ENCODE results near the gene TRMT61A. TPM values are rescaled to one million over a fixed set of nuclear protein-coding genes. Genes with fewer than 3 reads are reported as not detected.

TRMT61A gene
- total RNA-seq, 4 donors from 2014 or later: 14.9 to 24.4 (median 21.3) TPM

- peaks cover 8 to 9% of the 10 kb centered on the region in 2 donors for H3K4me1 ChIP-seq
- 0% methylated on average over 1 of the region's 1 CpG for WGBS, 2 donors
- H3K36me3 ChIP-seq: peaks cover 14 to 29% of the 10 kb centered on the region in 2 donors
- no peak overlapping the region for H3K27ac ChIP-seq
- no peak for DNase-seq
- TF ChIP-seq CTCF (IDR thresholded peaks at IDR 0.05): no peak
- TF ChIP-seq POLR2A (IDR thresholded peaks at IDR 0.05): no peak
- intact Hi-C loops (cut with DNase I): no loop called here
- H3K9me3 ChIP-seq: no peaks in the 10 kb centered on the region
- no peaks in the 10 kb centered on the region for H3K27me3 ChIP-seq
- H3K4me3 ChIP-seq (replicated peaks in 1 of 3): no peak overlapping the region
Measured at GRCh38 chr14:103496776-103497175, 32.2 kb upstream of the TRMT61A start.

- no peak for DNase-seq
- no peak for TF ChIP-seq POLR2A (IDR thresholded peaks at IDR 0.05)
- no peak for TF ChIP-seq CTCF (IDR thresholded peaks at IDR 0.05)
- Histone ChIP-seq H3K27me3 (no peaks in the 10 kb centered on the region), H3K4me3 (replicated peaks in 1 of 3) (no peak overlapping the region), H3K4me1 (peaks cover 8 to 9% of the 10 kb centered on the region in 2 donors), H3K9me3 (no peaks in the 10 kb centered on the region), H3K36me3 (peaks cover 32 to 47% of the 10 kb centered on the region in 2 donors), H3K27ac (peak overlapping the region in 1 of 3 donors; percentile 21)
- WGBS, 2 donors: 56 to 65% methylated on average over 10 of the region's 10 CpGs
- intact Hi-C loops (cut with DNase I): loop anchor here (2.0 kb wide), 1 partner anchor 47 kb away; no protein-coding TSS in a partner anchor
Measured at GRCh38 chr14:103499709-103500108, 29.3 kb upstream of the TRMT61A start.

- Histone ChIP-seq H3K9me3 (no peaks in the 10 kb centered on the region), H3K36me3 (peaks cover 32 to 46% of the 10 kb centered on the region in 2 donors), H3K27me3 (no peaks in the 10 kb centered on the region), H3K27ac (peak overlapping the region; percentile 6 to 46 (median 21)), H3K4me1 (peaks cover 8 to 9% of the 10 kb centered on the region in 2 donors), H3K4me3 (replicated peaks in 1 of 3) (no peak overlapping the region)
- peak; percentile 82 to 94 (median 91) for TF ChIP-seq CTCF (IDR thresholded peaks at IDR 0.05)
- TF ChIP-seq POLR2A (IDR thresholded peaks at IDR 0.05): no peak
- intact Hi-C loops (cut with DNase I): loop anchor here (2.0 kb wide), 1 partner anchor 46 kb away; no protein-coding TSS in a partner anchor
- DNase-seq: peak; percentile 94
- WGBS, 2 donors: 35 to 39% methylated on average over 17 of the region's 17 CpGs
Measured at GRCh38 chr14:103500148-103500990, 28.6 kb upstream of the TRMT61A start.

- TF ChIP-seq CTCF (IDR thresholded peaks at IDR 0.05) (no peak), POLR2A (IDR thresholded peaks at IDR 0.05) (no peak)
- H3K9me3 ChIP-seq: no peaks in the 10 kb centered on the region
- H3K4me3 ChIP-seq (replicated peaks in 1 of 3): no peak overlapping the region
- intact Hi-C loops (cut with DNase I): loop anchor here (2.0 kb wide), 1 partner anchor 46 kb away; no protein-coding TSS in a partner anchor
- H3K27me3 ChIP-seq: no peaks in the 10 kb centered on the region
- H3K36me3 ChIP-seq: peaks cover 28 to 40% of the 10 kb centered on the region in 2 donors
- no peak for DNase-seq
- 81 to 85% methylated on average over 11 of the region's 11 CpGs for WGBS, 2 donors
- peaks cover 8 to 9% of the 10 kb centered on the region in 2 donors for H3K4me1 ChIP-seq
- no peak overlapping the region for H3K27ac ChIP-seq
Measured at GRCh38 chr14:103501041-103501870, 27.7 kb upstream of the TRMT61A start.

All from thyroid gland (tissue), 4 donors.